ENCODE results near the gene IL25.
"Not testable (repeated sequence)": the region's sequence is repeated elsewhere in the genome, so short reads cannot be mapped to it uniquely, and the experiment has no call there.

The IL25 gene

GRCh38 chr14:23413681-23414080, 41.1 kb downstream of the IL25 start:
- no peak for FAIRE-seq

GRCh38 chr14:23414254-23414653, 41.6 kb downstream of the IL25 start:
- no peak for FAIRE-seq

GRCh38 chr14:23414906-23415820, 42.6 kb downstream of the IL25 start:
- FAIRE-seq = no peak

- no peak for FAIRE-seq
Measured at GRCh38 chr14:23415821-23416778, 43.5 kb downstream of the IL25 start.

GRCh38 chr14:23416801-23417200, 44.2 kb downstream of the IL25 start:
- FAIRE-seq = no peak

- FAIRE-seq = not testable (repeated sequence)
Measured at GRCh38 chr14:23417269-23417668, 44.7 kb downstream of the IL25 start.

GRCh38 chr14:23418021-23418420, 45.4 kb downstream of the IL25 start:
- no peak for FAIRE-seq

GRCh38 chr14:23419646-23420045, 47.0 kb downstream of the IL25 start:
- FAIRE-seq = not testable (repeated sequence)

- FAIRE-seq = no peak
Measured at GRCh38 chr14:23421594-23421993, 49.0 kb downstream of the IL25 start.

- no peak for FAIRE-seq
Measured at GRCh38 chr14:23423657-23424056, 51.0 kb downstream of the IL25 start.

GRCh38 chr14:23425169-23425568, 52.6 kb downstream of the IL25 start:
- FAIRE-seq = no peak

- FAIRE-seq = not testable (repeated sequence)
Measured at GRCh38 chr14:23425798-23426197, 53.2 kb downstream of the IL25 start.
